HepG2 (cell line): ENCODE measurements around the gene ALDH2. TPM values are rescaled to one million over a fixed set of nuclear protein-coding genes. Genes with fewer than 3 reads are reported as not detected.

ENCODE experiments used
- ATRX ChIP-seq: sonication (generic); formaldehyde crosslinking; IDR thresholded peaks from 2 replicates; pipeline ENCODE4 v1.4.0; 2020; ENCODE audit warnings: missing genetic modification reagents, borderline replicate concordance
- FOXJ3 ChIP-seq: sonication (generic); formaldehyde crosslinking; IDR thresholded peaks from 2 replicates; pipeline ENCODE4 v1.4.0; 2020; ENCODE audit warnings: missing genetic modification reagents, mild to moderate bottlenecking, borderline replicate concordance
- FOXO1 ChIP-seq: sonication (generic); formaldehyde crosslinking; IDR thresholded peaks from 2 replicates; pipeline ENCODE4 v1.4.0; 2020; ENCODE audit warnings: missing genetic modification reagents
- FUBP1 ChIP-seq: sonication (generic); formaldehyde crosslinking; IDR thresholded peaks from 2 replicates; pipeline ENCODE4 v1.5.1; 2020; ENCODE audit warnings: missing genetic modification reagents, mild to moderate bottlenecking, borderline replicate concordance
- KLF11 ChIP-seq: IDR thresholded peaks from 2 replicates; pipeline ENCODE4 v1.6.1; 2016; ENCODE audit warnings: missing compliant biosample characterization
- SAFB2 ChIP-seq: sonication (generic); formaldehyde crosslinking; IDR thresholded peaks from 2 replicates; pipeline ENCODE4 v1.5.1; 2020; ENCODE audit warnings: missing genetic modification reagents, low read depth, mild to moderate bottlenecking, borderline replicate concordance
- TBX3 ChIP-seq: fragments of 450-650 bp; IDR thresholded peaks from 2 replicates; pipeline ENCODE4 v1.6.1; 2017; ENCODE audit warnings: antibody characterized with exemption, mild to moderate bottlenecking, inconsistent platforms, borderline replicate concordance
- TFE3 ChIP-seq: IDR thresholded peaks from 2 replicates; pipeline ENCODE4 v1.6.1; 2016
- ZBTB21 ChIP-seq: sonication (generic); formaldehyde crosslinking; IDR thresholded peaks from 2 replicates; pipeline ENCODE4 v1.4.0; 2020; ENCODE audit warnings: missing genetic modification reagents
- ZBTB43 ChIP-seq: sonication (generic); formaldehyde crosslinking; conservative IDR thresholded peaks from 2 replicates; pipeline ENCODE4 v1.4.0; 2020; ENCODE audit warnings: missing genetic modification reagents
- ZHX1 ChIP-seq: sonication (generic); formaldehyde crosslinking; IDR thresholded peaks from 2 replicates; pipeline ENCODE4 v1.8.1; 2022; ENCODE audit warnings: low read depth, mild to moderate bottlenecking, missing genetic modification reagents
- ZNF691 ChIP-seq: sonication (generic); formaldehyde crosslinking; IDR thresholded peaks from 2 replicates; pipeline ENCODE4 v1.4.0; 2020; ENCODE audit warnings: missing genetic modification reagents, low read depth, mild to moderate bottlenecking, borderline replicate concordance
- ZUFSP ChIP-seq: sonication (generic); formaldehyde crosslinking; IDR thresholded peaks from 2 replicates; pipeline ENCODE4 v1.9.0; 2021; ENCODE audit warnings: missing genetic modification reagents, mild to moderate bottlenecking, borderline replicate concordance
- polyA plus RNA-seq, 8 experiments: library from polyadenylated mRNA; depleted of rRNA in 3 of 8; stranded (reverse) in 7 of 8; unstranded in 1 of 8; fragments of >200 nt; fragmentation: Illumina TruSeq in 4 of 8; extraction: Trizol in 4 of 8; gene quantifications; 2 replicates each; pipeline versions ENCODE4 v1.2.1 to v1.2.3, GENCODE V29; 2011 to 2016; ENCODE audit warnings: low read depth in 4 of 8, missing spikeins in 1 of 8, mixed read lengths in 1 of 8; ENCODE audit not compliant: insufficient read depth in 1 of 8
- total RNA-seq, 5 experiments: library from RNA; depleted of rRNA; stranded (reverse); fragments of >200 nt; fragmentation: Illumina TruSeq; extraction: Trizol; gene quantifications; 2 replicates each; pipeline ENCODE4 v1.2.3, GENCODE V29; 2016; ENCODE audit warnings: low read depth in 1 of 5

The ALDH2 gene
- total and polyA plus RNA-seq, 2 of the 13 experiments (the other 11 are each of a cell fraction or from before 2014, with no cell fraction given), result 78.8 to 103 TPM

GRCh38 chr12:111850526-111850925 is 83.8 kb downstream of the ALDH2 start (continued):
- TF ChIP-seq ZHX1 (CRISPR knock-in tag), result no peak
- no peak for TF ChIP-seq ZBTB43
- TF ChIP-seq FOXO1 (CRISPR knock-in tag), result no peak
- no peak for TF ChIP-seq TFE3
- no peak for TF ChIP-seq ZUFSP (CRISPR knock-in tag)
- TF ChIP-seq ZNF691 (CRISPR knock-in tag), result no peak
- no peak for TF ChIP-seq ATRX (CRISPR knock-in tag)
- no peak for TF ChIP-seq SAFB2
- no peak for TF ChIP-seq FOXJ3 (CRISPR knock-in tag)
- no peak for TF ChIP-seq KLF11 (CRISPR knock-in tag)
- TF ChIP-seq ZBTB21 (CRISPR knock-in tag), result no peak
- TF ChIP-seq TBX3, result no peak
- TF ChIP-seq FUBP1 (CRISPR knock-in tag), result no peak
